Fibroblast of lung (primary cell): Measurements from ENCODE around the gene DAPK1.

Experiments used
- EZH2 ChIP-seq: IDR thresholded peaks from 2 replicates; pipeline ENCODE4 v1.5.1; 2012; ENCODE audit warnings: low read length, control low read depth, mild to moderate bottlenecking; ENCODE audit errors: missing control alignments
- TF ChIP-seq, protein P1 (sequence below), 2 donors: IDR thresholded peaks in 1 of 2; conservative IDR thresholded peaks in 1 of 2; 1 replicate in 1 of 2; 2 replicates in 1 of 2; pipeline ENCODE4 v1.5.1; 2011 to 2012; ENCODE audit warnings: low read length in 2 of 2, control low read depth in 1 of 2, inconsistent platforms in 1 of 2, low read depth in 1 of 2, mild to moderate bottlenecking in 1 of 2

DNA sequence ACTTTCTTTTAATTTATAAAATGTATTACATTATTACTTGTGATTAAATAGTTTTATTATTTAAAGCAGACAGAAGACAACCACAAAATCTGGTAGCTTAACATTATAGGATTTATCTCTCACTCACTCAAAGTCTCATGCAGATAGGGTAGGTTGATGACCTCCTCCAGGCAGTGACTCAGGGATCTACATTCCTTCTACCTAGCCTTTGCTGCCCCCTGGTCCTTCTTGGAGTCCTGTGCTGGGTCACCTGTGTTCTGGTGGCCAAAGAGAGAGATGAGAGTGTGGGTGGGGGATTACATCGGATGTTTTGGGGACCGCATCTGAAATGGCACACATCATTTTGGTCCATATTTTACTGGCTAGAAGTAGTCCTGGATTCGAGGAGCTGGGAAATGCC lies 132.6 kb downstream of the DAPK1 start:
- TF ChIP-seq, protein P1, sequence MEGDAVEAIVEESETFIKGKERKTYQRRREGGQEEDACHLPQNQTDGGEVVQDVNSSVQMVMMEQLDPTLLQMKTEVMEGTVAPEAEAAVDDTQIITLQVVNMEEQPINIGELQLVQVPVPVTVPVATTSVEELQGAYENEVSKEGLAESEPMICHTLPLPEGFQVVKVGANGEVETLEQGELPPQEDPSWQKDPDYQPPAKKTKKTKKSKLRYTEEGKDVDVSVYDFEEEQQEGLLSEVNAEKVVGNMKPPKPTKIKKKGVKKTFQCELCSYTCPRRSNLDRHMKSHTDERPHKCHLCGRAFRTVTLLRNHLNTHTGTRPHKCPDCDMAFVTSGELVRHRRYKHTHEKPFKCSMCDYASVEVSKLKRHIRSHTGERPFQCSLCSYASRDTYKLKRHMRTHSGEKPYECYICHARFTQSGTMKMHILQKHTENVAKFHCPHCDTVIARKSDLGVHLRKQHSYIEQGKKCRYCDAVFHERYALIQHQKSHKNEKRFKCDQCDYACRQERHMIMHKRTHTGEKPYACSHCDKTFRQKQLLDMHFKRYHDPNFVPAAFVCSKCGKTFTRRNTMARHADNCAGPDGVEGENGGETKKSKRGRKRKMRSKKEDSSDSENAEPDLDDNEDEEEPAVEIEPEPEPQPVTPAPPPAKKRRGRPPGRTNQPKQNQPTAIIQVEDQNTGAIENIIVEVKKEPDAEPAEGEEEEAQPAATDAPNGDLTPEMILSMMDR (conservative IDR thresholded peaks at IDR 0.05 in 1 of 2, IDR thresholded peaks at IDR 0.05 in 1 of 2; ENCODE audit: low read depth in 1 of 2, low read length in 2 of 2): no peak
- TF ChIP-seq EZH2: no peak
